H1 (cell line): ENCODE measurements around the gene GALNTL6. TPM values are rescaled to one million over a fixed set of nuclear protein-coding genes. Genes with fewer than 3 reads are reported as not detected.

ENCODE experiments used
- CTCF ChIA-PET: fragments of 300-600 bp; sonication (Branson Sonifier 250); formaldehyde crosslinking; loops from one replicate; lab custom pipeline; 2021; ENCODE audit not compliant: partially characterized antibody; lab: Charles Lee
- POLR2A ChIA-PET: fragments of 300-600 bp; sonication (Branson Sonifier 250); formaldehyde crosslinking; loops from one replicate; lab custom pipeline; 2021; ENCODE audit warnings: inconsistent platforms; ENCODE audit not compliant: partially characterized antibody; lab: Charles Lee
- DNase-seq, 2 experiments: peaks; one replicate each; pipeline versions ENCODE4 v3.0.0 to v3.0.0-alpha.2; 2010 to 2022; ENCODE audit warnings: low spot score in 2 of 2, low read depth in 1 of 2, mixed read lengths in 1 of 2
- FAIRE-seq: peaks from 2 replicates; lab custom pipeline; 2011; peaks lifted over from hg19 to GRCh38; lab: Jason Lieb, UNC
- H2AFZ ChIP-seq: 2 replicates; pipeline ENCODE4 v1.8.1; 2012; ENCODE audit warnings: low read length, inconsistent platforms
- H2AK5ac ChIP-seq: 2 replicates; pipeline ENCODE4 v1.6.1; 2013; ENCODE audit warnings: low read depth, low read length
- H2BK120ac ChIP-seq: replicated peaks from 2 replicates; pipeline ENCODE3; 2013; ENCODE audit warnings: low read depth, low read length, inconsistent platforms
- H2BK12ac ChIP-seq: 2 replicates; pipeline ENCODE4 v1.6.1; 2013; ENCODE audit warnings: low read depth, low read length
- H2BK15ac ChIP-seq: 2 replicates; pipeline ENCODE4 v1.6.1; 2013; ENCODE audit warnings: low read length
- H2BK20ac ChIP-seq: 2 replicates; pipeline ENCODE4 v1.6.1; 2013; ENCODE audit warnings: low read length
- H2BK5ac ChIP-seq: 2 replicates; pipeline ENCODE4 v1.6.1; 2013; ENCODE audit warnings: low read depth, low read length
- H3K14ac ChIP-seq: 2 replicates; pipeline ENCODE4 v1.6.1; 2013; ENCODE audit warnings: inconsistent platforms; ENCODE audit not compliant: insufficient read length
- H3K18ac ChIP-seq: 2 replicates; pipeline ENCODE4 v1.6.1; 2013; ENCODE audit warnings: low read length; ENCODE audit errors: extremely low read depth
- H3K23ac ChIP-seq: 2 replicates; pipeline ENCODE4 v1.6.1; 2013; ENCODE audit warnings: inconsistent platforms; ENCODE audit not compliant: insufficient read length
- H3K23me2 ChIP-seq: 2 replicates; pipeline ENCODE4 v1.6.1; 2013; ENCODE audit warnings: low read depth, low read length
- H3K27ac ChIP-seq: 2 replicates; pipeline ENCODE4 v1.6.1; 2011; ENCODE audit warnings: low read depth, low read length, inconsistent platforms
- H3K27me3 ChIP-seq, 4 experiments: replicated peaks in 1 of 4; 1 replicate in 1 of 4; 2 replicates in 3 of 4; pipeline versions ENCODE4 v1.6.1 to v1.8.1; 2011 to 2013; ENCODE audit warnings: low read length in 3 of 4, mild to moderate bottlenecking in 3 of 4, inconsistent platforms in 2 of 4, mixed read lengths in 2 of 4, moderate library complexity in 1 of 4; ENCODE audit not compliant: control insufficient read depth in 3 of 4, insufficient read depth in 3 of 4; ENCODE audit errors: extremely low read depth in 1 of 4
- H3K36me3 ChIP-seq, 4 experiments: 2 replicates each; pipeline versions ENCODE4 v1.6.1 to v1.8.1; 2011 to 2013; ENCODE audit warnings: mild to moderate bottlenecking in 4 of 4, low read length in 3 of 4, moderate library complexity in 2 of 4, control low read depth in 1 of 4, inconsistent platforms in 1 of 4; ENCODE audit not compliant: insufficient read depth in 4 of 4, control insufficient read depth in 2 of 4
- H3K4ac ChIP-seq: replicated peaks from 2 replicates; pipeline ENCODE3; 2013; ENCODE audit warnings: low read length, low read depth, mixed read lengths, inconsistent platforms; ENCODE audit not compliant: insufficient read length
- H3K4me1 ChIP-seq, 4 experiments: replicated peaks in 1 of 4; 1 replicate in 1 of 4; 2 replicates in 3 of 4; pipeline versions ENCODE4 v1.6.1 to v1.8.1; 2011 to 2013; ENCODE audit warnings: low read length in 3 of 4, inconsistent platforms in 2 of 4, mixed read lengths in 1 of 4; ENCODE audit not compliant: insufficient read depth in 4 of 4, control insufficient read depth in 3 of 4
- H3K4me2 ChIP-seq, 2 experiments: 2 replicates each; pipeline versions ENCODE4 v1.6.1 to v1.8.1; 2011 to 2013; ENCODE audit warnings: low read depth in 2 of 2, low read length in 2 of 2, control low read depth in 1 of 2, inconsistent platforms in 1 of 2, mild to moderate bottlenecking in 1 of 2; ENCODE audit not compliant: insufficient read depth in 1 of 2
- H3K4me3 ChIP-seq, 4 experiments: fragments of 200-600, 300-600 bp in 1 of 4; sonication (generic), shearing (Covaris generic), sonication (Bioruptor Twin) in 1 of 4; 2 replicates each; pipeline versions ENCODE4 v1.5.1 to v1.8.1; 2011 to 2016; ENCODE audit warnings: low read length in 4 of 4, low read depth in 3 of 4, control low read depth in 2 of 4, inconsistent platforms in 2 of 4, mild to moderate bottlenecking in 2 of 4, mixed read lengths in 1 of 4, moderate library complexity in 1 of 4; ENCODE audit not compliant: insufficient read depth in 2 of 4; ENCODE audit errors: extremely low read depth in 1 of 4
- H3K56ac ChIP-seq: replicated peaks from 2 replicates; pipeline ENCODE3; 2013; ENCODE audit warnings: low read depth, mild to moderate bottlenecking, mixed read lengths, low read length, inconsistent platforms; ENCODE audit not compliant: insufficient read length
- H3K79me1 ChIP-seq: 2 replicates; pipeline ENCODE4 v1.6.1; 2013; ENCODE audit warnings: low read depth, low read length, control low read depth
- H3K79me2 ChIP-seq, 2 experiments: 2 replicates each; pipeline versions ENCODE4 v1.6.1 to v1.8.1; 2012 to 2013; ENCODE audit warnings: low read length in 2 of 2, mild to moderate bottlenecking in 2 of 2, inconsistent platforms in 1 of 2; ENCODE audit not compliant: insufficient read depth in 2 of 2, control insufficient read depth in 1 of 2
- H3K9ac ChIP-seq, 4 experiments: replicated peaks in 1 of 4; 1 replicate in 1 of 4; 2 replicates in 3 of 4; pipeline versions ENCODE4 v1.6.1 to v1.8.1; 2011 to 2013; ENCODE audit warnings: low read depth in 3 of 4, low read length in 3 of 4, control low read depth in 2 of 4, mild to moderate bottlenecking in 2 of 4, moderate library complexity in 2 of 4, inconsistent platforms in 1 of 4; ENCODE audit errors: extremely low read depth in 1 of 4
- H3K9me3 ChIP-seq, 2 experiments: 2 replicates each; pipeline versions ENCODE4 v1.6.1 to v1.8.1; 2012 to 2013; ENCODE audit warnings: mild to moderate bottlenecking in 2 of 2, moderate library complexity in 2 of 2, control low read depth in 1 of 2, inconsistent platforms in 1 of 2, low read depth in 1 of 2, low read length in 1 of 2, mixed read lengths in 1 of 2; ENCODE audit not compliant: insufficient read depth in 2 of 2
- H4K20me1 ChIP-seq, 2 experiments: replicated peaks in 1 of 2; 2 replicates each; pipeline versions ENCODE3 to v1.8.1; 2011 to 2013; ENCODE audit warnings: inconsistent platforms in 2 of 2, low read length in 2 of 2, mild to moderate bottlenecking in 1 of 2; ENCODE audit not compliant: insufficient read depth in 2 of 2, control insufficient read depth in 1 of 2
- H4K5ac ChIP-seq: 2 replicates; pipeline ENCODE4 v1.6.1; 2013; ENCODE audit warnings: low read length, low read depth, mixed read lengths, inconsistent platforms; ENCODE audit not compliant: insufficient read length
- H4K8ac ChIP-seq: 2 replicates; pipeline ENCODE4 v1.8.0; 2013; ENCODE audit warnings: mild to moderate bottlenecking, moderate library complexity, low read length, inconsistent platforms; ENCODE audit not compliant: insufficient read depth; ENCODE audit errors: extremely low read depth
- H4K91ac ChIP-seq: replicated peaks from 2 replicates; pipeline ENCODE3; 2013; ENCODE audit warnings: low read length, mixed read lengths, inconsistent platforms; ENCODE audit not compliant: insufficient read length
- CHD1 ChIP-seq: IDR thresholded peaks from 2 replicates; pipeline ENCODE4 v1.6.1; 2012; ENCODE audit warnings: low read depth, low read length, improper control_type of control experiment
- CHD2 ChIP-seq: IDR thresholded peaks from 2 replicates; pipeline ENCODE4 v1.6.1; 2012; ENCODE audit warnings: low read length, improper control_type of control experiment
- JUN ChIP-seq: IDR thresholded peaks from 2 replicates; pipeline ENCODE4 v1.6.1; 2011; ENCODE audit warnings: low read depth, mild to moderate bottlenecking, improper control_type of control experiment, low read length
- KDM5A ChIP-seq: fragments of 200-600 bp; IDR thresholded peaks from 2 replicates; pipeline ENCODE4 v1.7.1; 2012; ENCODE audit warnings: mild to moderate bottlenecking, low read length, inconsistent platforms, mixed read lengths
- MAFK ChIP-seq: IDR thresholded peaks from 2 replicates; pipeline ENCODE4 v1.6.1; 2012; ENCODE audit warnings: low read depth, mild to moderate bottlenecking, improper control_type of control experiment, low read length
- RAD21 ChIP-seq, 2 experiments: IDR thresholded peaks in 1 of 2; conservative IDR thresholded peaks in 1 of 2; 2 replicates each; pipeline ENCODE4 v1.6.1; 2011; ENCODE audit warnings: low read depth in 2 of 2, low read length in 2 of 2, improper control_type of control experiment in 1 of 2, inconsistent platforms in 1 of 2, mild to moderate bottlenecking in 1 of 2, moderate library complexity in 1 of 2
- RFX5 ChIP-seq: IDR thresholded peaks from 2 replicates; pipeline ENCODE4 v1.6.1; 2011; ENCODE audit warnings: low read depth, low read length, improper control_type of control experiment, borderline replicate concordance
- SIRT6 ChIP-seq: IDR thresholded peaks from one replicate; pipeline ENCODE4 v1.7.1; 2012; ENCODE audit warnings: low read length, inconsistent platforms
- YY1 ChIP-seq: IDR thresholded peaks from 2 replicates; pipeline ENCODE4 v1.6.1; 2011; ENCODE audit warnings: low read depth, mild to moderate bottlenecking, low read length
- ZNF274 ChIP-seq: IDR thresholded peaks from 2 replicates; pipeline ENCODE4 v1.7.0; 2012; ENCODE audit warnings: low read length, borderline replicate concordance; ENCODE audit errors: extremely low read depth
- WGBS, 2 experiments: shearing (Covaris generic) in 1 of 2; methylation state at CpG; one replicate each; pipeline versions ENCODE4 v1.1.6 to v1.1.7; 2013 to 2015; ENCODE audit warnings: low lambda C conversion rate in 2 of 2, mixed read lengths in 2 of 2, inconsistent platforms in 1 of 2, low coverage in 1 of 2, missing lambda C conversion rate in 1 of 2; ENCODE audit not compliant: insufficient replicate concordance in 2 of 2, insufficient coverage in 1 of 2, insufficient read length in 1 of 2; ENCODE audit errors: extremely low coverage in 1 of 2, missing lambda C conversion rate in 1 of 2; 5-methylcytosine and 5-hydroxymethylcytosine counted together
- polyA plus RNA-seq, 7 experiments: library from polyadenylated mRNA; depleted of rRNA in 3 of 7; stranded (reverse) in 5 of 7; unstranded in 2 of 7; fragments of >200 nt in 5 of 7; fragments of 200-250 nt in 2 of 7; gene quantifications; 1 replicate in 5 of 7; 2 replicates in 1 of 7; 4 replicates in 1 of 7; pipeline versions ENCODE4 v1.2.1 to v1.2.3, GENCODE V29; 2011 to 2013; ENCODE audit warnings: missing spikeins in 2 of 7, mixed read lengths in 2 of 7
- total RNA-seq: library from RNA; stranded (reverse); fragmentation: NEBNext Ultra II Directional; extraction: Animal tissue kit (Norgen Biotek cat#: 25700); gene quantifications from 2 replicates; pipeline ENCODE4 v1.2.1, GENCODE V29; 2021

Gene GALNTL6
- total and polyA plus RNA-seq, 2 of the 8 experiments (the other 6 are each of a cell fraction or from before 2014, with no cell fraction given), result 0.03 to 0.32 TPM

- CTCF ChIA-PET, result no interaction called here
- H3K79me1 ChIP-seq, result no peaks in the 10 kb centered on the region
- TF ChIP-seq RFX5 (no peak), SIRT6 (no peak), RAD21 (IDR thresholded peaks at IDR 0.05 in 1 of 2, conservative IDR thresholded peaks at IDR 0.05 in 1 of 2; ENCODE audit: low read depth in 2 of 2, low read length in 2 of 2) (no peak), CHD2 (no peak), MAFK (no peak), KDM5A (no peak), CHD1 (no peak), YY1 (no peak), ZNF274 (no peak), JUN (no peak)
- TF ChIP-seq, all 59 proteins: peak for 0
- H3K4me3 ChIP-seq, result no peak overlapping the region
- no peak overlapping the region for H4K91ac ChIP-seq
- H3K23me2 ChIP-seq, result no peaks in the 10 kb centered on the region; the same call in 1 of the 2 replicates
- H2BK15ac ChIP-seq, result no peak overlapping the region
- no peaks in the 10 kb centered on the region for H3K9me3 ChIP-seq
- no peak for FAIRE-seq
- H3K27me3 ChIP-seq, result no peaks in the 10 kb centered on the region
- no peaks in the 10 kb centered on the region for H3K36me3 ChIP-seq
- DNase-seq, result no peak
- H3K79me2 ChIP-seq, result no peaks in the 10 kb centered on the region
- no peak overlapping the region for H3K23ac ChIP-seq
- H3K27ac ChIP-seq, result no peak overlapping the region
- no peak overlapping the region for H2AFZ ChIP-seq
- H3K9ac ChIP-seq, result no peak overlapping the region
- no peak overlapping the region for H2BK20ac ChIP-seq
- no peak overlapping the region for H4K8ac ChIP-seq
- no peaks in the 10 kb centered on the region for H4K20me1 ChIP-seq
- no peak overlapping the region for H2BK5ac ChIP-seq
- H4K5ac ChIP-seq, result no peak overlapping the region
- POLR2A ChIA-PET, result interaction anchor here (0.7 kb wide), 1 partner anchor 147 kb away, joined by 3 read pairs; no protein-coding TSS in a partner anchor
- H2BK12ac ChIP-seq, result no peak overlapping the region
- H3K4me2 ChIP-seq, result no peak overlapping the region
- no peak overlapping the region for H2AK5ac ChIP-seq
- H3K4me1 ChIP-seq, result no peaks in the 10 kb centered on the region; a peak in 1 of 7 replicates
- no peak overlapping the region for H3K56ac ChIP-seq
- H3K4ac ChIP-seq, result no peak overlapping the region
- 97% methylated on average over 2 of the region's 2 CpGs; no CpG with 5 or more reads in 1 of the 2 experiments for WGBS, 2 experiments
- H3K14ac ChIP-seq, result no peak overlapping the region
- H2BK120ac ChIP-seq, result no peak overlapping the region
- no peak overlapping the region for H3K18ac ChIP-seq
Measured at GRCh38 chr4:171948038-171948437, 134.8 kb downstream of the GALNTL6 start.
